8988T (cell line): Measurements from ENCODE around the gene GPR78.

Source experiments
- DNase-seq: peaks from one replicate; pipeline ENCODE4 v3.0.0; 2011

The GPR78 gene

DNA sequence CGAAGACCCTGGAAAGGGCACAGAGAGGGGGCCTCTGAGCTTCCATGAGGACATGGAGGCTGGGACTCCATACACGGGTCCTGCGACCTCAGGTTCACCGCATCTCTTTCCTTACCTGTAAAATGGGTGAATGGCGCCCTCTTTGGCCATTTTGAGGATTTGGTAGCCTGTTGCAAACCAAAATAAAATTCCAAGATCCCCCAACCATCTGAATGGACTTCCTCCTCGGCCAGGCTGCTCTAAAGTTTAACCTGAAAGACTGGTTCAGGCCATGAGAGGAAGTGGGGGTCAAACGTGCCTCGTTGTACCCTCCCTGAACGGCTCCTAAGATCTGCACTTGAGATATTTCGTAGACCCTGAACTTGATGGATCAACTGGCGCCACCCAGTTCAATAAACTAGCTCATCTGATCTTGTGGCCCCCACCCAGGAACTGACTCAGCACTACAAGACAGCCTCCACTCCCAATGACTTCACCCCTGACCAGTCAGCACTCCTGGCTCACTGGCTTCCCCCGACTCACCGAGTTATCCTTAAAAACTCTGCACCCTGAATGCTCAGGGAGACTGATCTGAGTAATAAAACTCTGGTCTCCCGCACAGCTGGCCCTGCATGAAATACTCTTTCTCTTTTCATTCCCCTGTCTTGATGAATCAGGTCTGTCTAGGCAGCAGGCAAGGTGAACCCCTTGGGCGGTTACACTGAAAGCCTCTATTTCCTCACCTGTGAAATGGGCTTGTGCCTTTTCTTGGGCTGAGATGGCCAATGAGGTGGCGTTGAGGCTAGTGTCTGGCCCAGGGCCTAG is 32.9 kb upstream of the GPR78 start:
- peak; percentile 57 for DNase-seq

GRCh38 chr4:8547912-8548730 is 32.1 kb upstream of the GPR78 start:
- DNase-seq: peak; percentile 10

DNA sequence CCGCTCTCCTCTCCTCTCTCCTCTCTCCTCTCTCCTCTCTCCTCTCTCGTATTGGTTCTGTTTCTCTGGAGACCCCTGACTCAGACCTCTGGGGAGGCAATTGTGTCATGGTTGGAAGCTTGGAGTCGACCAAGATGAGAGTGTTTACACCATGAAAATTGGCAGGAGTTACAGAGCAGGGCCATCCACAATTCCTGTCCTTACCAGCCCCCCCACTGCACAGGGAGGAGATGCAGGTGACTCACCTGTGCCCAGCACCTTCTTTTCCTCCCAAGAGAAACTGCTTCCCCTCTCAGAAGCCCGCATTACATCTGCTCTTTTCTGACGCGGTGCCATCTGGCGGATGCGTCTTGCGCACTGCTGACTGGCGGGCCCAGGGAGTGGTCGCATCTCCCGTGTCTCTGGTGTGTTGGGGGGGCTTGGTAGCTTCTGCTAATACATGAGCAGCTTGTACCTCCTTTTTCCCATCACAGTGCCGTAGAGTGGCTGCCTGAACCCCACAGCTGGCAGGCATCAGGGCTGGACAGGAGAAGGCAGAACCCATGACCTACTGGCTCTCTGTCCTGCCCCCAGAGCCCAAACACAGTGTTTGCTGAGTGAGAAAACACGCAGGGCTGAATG is 31.4 kb upstream of the GPR78 start:
- DNase-seq: no peak

GRCh38 chr4:8549352-8549931 is 30.8 kb upstream of the GPR78 start:
- peak; percentile 14 for DNase-seq

GRCh38 chr4:8550691-8551090 is 29.5 kb upstream of the GPR78 start:
- peak; percentile 17 for DNase-seq

GRCh38 chr4:8552024-8552423 is 28.2 kb upstream of the GPR78 start:
- no peak for DNase-seq

- no peak for DNase-seq
These were observed 27.5 kb upstream of the GPR78 start for GRCh38 chr4:8552581-8553205.

GRCh38 chr4:8553216-8553615 is 27.0 kb upstream of the GPR78 start:
- peak; percentile 10 for DNase-seq

DNA sequence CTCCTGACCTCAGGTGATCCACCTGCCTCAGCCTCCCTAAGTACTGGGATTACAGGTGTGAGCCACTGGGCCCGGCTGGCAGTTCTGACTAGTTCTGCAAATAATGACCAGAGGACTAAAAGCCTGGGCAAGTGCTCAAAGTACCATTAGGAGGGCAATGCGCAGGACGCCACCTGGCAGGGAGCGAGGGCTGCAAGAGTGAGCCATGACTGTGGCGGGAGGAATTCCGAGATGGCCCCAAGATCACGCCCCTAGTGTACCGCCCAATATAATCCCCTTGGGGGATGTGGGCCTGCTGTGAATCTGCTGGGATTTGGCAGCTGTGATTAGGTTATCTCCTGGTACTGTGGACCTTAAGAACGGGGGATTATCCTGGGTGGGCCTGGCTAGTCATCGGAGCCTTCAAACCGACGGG is 26.2 kb upstream of the GPR78 start:
- DNase-seq: peak; percentile 7

GRCh38 chr4:8554555-8555100 is 25.6 kb upstream of the GPR78 start:
- peak; percentile 8 for DNase-seq

DNA sequence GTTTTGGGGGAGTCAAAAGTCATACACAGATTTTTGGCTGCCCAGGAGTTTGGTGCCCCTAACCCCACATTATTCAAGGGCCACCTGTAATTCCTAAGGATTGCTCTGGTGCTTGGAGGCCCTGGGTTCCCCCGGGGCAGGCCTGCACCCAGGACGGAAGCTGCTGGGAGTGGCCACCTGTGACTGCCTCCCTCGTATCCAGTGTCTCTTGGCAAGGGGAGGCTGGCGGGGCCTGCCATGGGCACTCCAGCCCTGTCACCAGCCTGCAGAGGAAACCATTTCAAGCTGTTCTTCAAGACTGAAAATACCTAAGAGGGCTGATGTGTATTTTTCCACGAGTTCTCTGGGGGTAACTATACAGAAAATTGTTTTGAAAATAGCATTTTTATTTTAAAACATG is 24.5 kb upstream of the GPR78 start:
- peak; percentile 13 for DNase-seq

GRCh38 chr4:8556341-8557150 is 23.6 kb upstream of the GPR78 start:
- DNase-seq: no peak

DNA sequence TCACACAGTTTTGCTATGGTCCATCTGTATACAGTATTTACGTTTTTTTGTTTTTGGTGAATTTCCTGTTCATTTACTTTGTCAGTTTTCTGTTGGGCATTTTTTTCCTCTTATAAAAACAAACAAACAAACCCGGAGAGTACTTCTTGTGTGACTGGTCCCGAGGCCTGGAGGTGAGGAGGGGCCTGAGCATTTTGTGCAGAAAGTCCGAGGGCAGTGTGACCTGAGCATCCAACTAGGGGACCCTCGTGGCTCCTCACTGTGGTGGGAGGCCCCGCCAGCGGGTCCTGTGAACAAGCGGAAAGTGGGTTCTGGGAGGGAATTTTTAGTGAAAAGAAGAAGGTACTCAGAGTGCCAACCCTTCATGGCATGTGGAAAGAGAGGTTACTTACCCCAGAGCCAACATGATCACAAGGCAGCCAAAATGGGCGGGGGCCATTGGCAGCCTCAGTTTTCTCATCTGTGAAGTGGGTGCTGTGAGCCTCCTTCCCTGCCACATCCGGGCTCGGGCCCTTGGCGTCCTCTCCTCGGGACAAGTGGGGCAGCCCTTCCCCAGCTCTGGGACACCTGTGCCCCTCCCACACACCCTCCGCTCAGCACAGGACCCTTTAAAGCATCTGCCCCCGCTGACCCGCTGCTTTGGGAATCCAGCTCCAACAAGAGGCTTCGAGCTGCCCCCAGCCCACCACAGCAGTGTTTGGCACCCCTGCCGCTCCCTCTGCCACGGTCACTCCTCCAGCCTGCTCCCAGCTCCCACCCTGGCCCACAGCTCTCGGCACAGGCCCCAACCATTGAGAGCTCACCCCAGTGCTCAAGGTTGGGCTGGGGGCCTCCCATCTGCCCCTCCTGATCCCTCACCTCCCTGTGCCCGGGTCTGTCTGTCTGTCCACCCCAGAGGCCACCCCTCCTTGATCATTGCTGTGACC is 22.8 kb upstream of the GPR78 start:
- no peak for DNase-seq

DNA sequence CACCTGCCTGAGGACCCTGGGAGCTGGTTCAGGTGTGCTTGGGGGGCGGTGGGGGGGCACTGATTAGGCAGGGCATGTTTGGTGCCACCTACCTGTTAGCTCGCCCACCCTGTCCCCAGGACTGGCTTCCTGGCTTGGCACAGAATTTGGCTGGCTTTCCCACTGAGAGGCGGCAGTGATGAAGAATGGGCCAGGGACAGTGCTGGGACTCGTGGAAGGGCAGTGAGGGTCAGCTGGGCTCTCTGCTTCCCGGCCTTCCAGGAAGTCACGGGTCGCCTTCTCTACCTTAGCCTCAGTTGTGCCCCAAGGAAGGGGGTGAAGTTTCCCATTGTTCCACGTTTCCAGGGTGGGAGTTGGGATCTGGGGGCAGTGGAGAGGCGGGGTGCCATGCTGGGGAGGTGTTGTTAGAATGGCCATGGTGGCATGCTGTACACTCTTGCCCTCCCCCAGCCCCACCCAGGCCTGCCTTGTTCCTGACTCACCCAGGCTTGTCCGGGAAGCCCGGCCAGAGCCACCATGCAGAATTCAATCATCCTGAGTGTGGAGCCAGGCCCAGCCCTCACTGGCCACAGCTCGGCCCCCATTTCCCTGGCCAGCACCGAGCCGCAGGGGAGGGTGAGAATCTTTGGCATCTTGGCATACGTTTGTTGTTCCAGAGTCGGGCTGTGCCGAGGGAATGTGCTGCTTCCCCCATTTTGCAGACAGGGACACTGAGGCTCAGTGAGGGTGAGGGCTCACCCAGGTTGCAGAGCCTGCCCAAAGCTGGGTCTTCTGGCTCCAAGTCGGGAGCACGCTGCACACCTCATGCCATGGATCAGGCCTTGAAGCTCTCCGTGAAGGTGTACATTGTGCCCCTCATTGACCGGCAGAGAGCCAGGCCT is 21.9 kb upstream of the GPR78 start:
- DNase-seq: no peak

- DNase-seq: no peak
These were observed 21.2 kb upstream of the GPR78 start for GRCh38 chr4:8559011-8559410.

DNA sequence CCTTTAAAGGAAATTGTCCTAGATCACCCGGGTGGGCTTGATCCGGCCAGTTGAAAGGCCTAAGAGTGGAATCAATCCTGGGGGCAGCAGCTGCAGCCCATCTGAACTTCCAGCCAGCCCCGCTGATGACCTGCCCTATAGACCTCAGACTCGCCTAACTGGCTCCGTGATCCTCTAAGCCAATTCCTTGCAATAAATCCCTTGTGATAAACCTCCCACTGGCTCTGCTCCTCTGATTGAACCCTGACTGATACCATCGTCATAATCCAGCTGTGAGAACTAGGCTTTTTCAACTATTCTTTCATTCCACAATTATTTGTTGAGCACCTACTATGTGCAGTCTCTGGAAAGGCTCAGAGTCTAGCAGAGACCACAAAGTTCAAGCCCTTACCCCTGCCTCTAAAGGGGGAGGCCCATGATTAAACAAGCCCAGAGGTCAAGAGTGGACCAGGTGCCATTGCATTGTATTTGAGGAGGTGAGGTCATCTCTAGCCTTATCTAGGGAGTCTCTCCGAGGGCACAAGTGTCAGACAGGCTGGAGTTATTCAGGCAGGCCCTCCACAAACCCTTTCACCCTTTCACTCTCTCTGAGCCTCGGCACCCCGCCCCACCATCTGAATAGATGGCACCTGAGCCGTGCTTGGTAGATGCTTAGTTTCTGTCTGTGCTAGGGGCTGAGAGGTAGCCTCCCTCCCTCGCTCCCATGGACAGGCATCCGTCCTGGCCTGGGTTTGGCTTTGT is 20.5 kb upstream of the GPR78 start:
- DNase-seq: no peak

GRCh38 chr4:8560265-8561047 is 19.7 kb upstream of the GPR78 start:
- peak; percentile 3 for DNase-seq

DNA sequence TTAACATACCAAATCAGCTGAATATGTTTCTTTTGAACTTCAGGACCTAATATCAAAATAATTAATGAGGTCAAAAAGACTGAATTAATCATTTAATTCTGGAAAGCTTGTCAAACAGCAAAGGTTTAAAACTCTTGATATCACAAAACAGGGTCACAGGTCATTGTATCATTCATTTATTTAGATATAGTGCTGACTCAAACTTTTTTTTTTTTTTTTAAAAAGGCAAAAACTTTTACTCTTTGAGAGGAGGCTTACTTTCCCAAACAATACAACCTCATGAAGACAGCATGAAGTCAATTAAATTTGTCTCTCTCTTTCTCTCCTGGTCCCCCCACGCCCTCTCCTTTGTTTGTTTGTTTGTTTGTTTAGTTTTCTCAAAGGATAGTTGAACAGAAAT is 15.6 kb upstream of the GPR78 start:
- DNase-seq: no peak
